Osteoblast (primary cell): Measurements from ENCODE around the gene EXOC1. TPM values are rescaled to one million over a fixed set of nuclear protein-coding genes. Genes with fewer than 3 reads are reported as not detected.

Experiments used
- DNase-seq: peaks from one replicate; pipeline ENCODE4 v3.0.0; 2011; ENCODE audit warnings: low spot score, mixed read lengths; ENCODE audit not compliant: insufficient read length; ENCODE audit errors: missing footprints
- H2AFZ ChIP-seq: 2 replicates; pipeline ENCODE4 v1.6.0; 2011; ENCODE audit warnings: mild to moderate bottlenecking, low read length
- H3K27ac ChIP-seq: 2 replicates; pipeline ENCODE4 v1.5.1; 2011; ENCODE audit warnings: mild to moderate bottlenecking, low read depth, low read length, moderate library complexity
- H3K27me3 ChIP-seq: 2 replicates; pipeline ENCODE4 v1.6.0; 2012; ENCODE audit warnings: mild to moderate bottlenecking, control low read depth, inconsistent platforms, low read length, moderate library complexity; ENCODE audit not compliant: insufficient read depth
- H3K36me3 ChIP-seq: 2 replicates; pipeline ENCODE4 v1.5.1; 2011; ENCODE audit warnings: mild to moderate bottlenecking, low read length, control low read depth, moderate library complexity; ENCODE audit not compliant: insufficient read depth
- H3K4me1 ChIP-seq: 2 replicates; pipeline ENCODE4 v1.5.1; 2011; ENCODE audit warnings: mild to moderate bottlenecking, low read length, control low read depth, moderate library complexity; ENCODE audit not compliant: insufficient read depth
- H3K4me2 ChIP-seq: 2 replicates; pipeline ENCODE4 v1.6.0; 2011; ENCODE audit warnings: mild to moderate bottlenecking, low read length; ENCODE audit not compliant: insufficient read depth
- H3K4me3 ChIP-seq: fragments of 200-600 bp; sonication (generic); 3 replicates; pipeline ENCODE4 v1.5.1; 2012; ENCODE audit warnings: mild to moderate bottlenecking, low read length, inconsistent platforms; ENCODE audit not compliant: insufficient read depth
- H3K79me2 ChIP-seq: 2 replicates; pipeline ENCODE4 v1.6.0; 2012; ENCODE audit warnings: mild to moderate bottlenecking, low read length, control low read depth, inconsistent platforms; ENCODE audit not compliant: insufficient read depth
- H3K9me3 ChIP-seq: 2 replicates; pipeline ENCODE4 v1.5.1; 2011; ENCODE audit warnings: low read depth, low read length, control low read depth
- H4K20me1 ChIP-seq: 2 replicates; pipeline ENCODE4 v1.6.0; 2012; ENCODE audit warnings: mild to moderate bottlenecking, low read length, control low read depth; ENCODE audit not compliant: insufficient read depth
- total RNA-seq: library from RNA; depleted of rRNA; stranded (reverse); fragments of >200 nt; gene quantifications from 2 replicates; pipeline ENCODE4 v1.2.3, GENCODE V29; 2012
- TF ChIP-seq, protein P1 (sequence below): IDR thresholded peaks from 2 replicates; pipeline ENCODE4 v1.5.1; 2011; ENCODE audit warnings: mild to moderate bottlenecking, low read depth, low read length, moderate library complexity; ENCODE audit errors: extremely low read depth

Gene EXOC1
- total RNA-seq, 1 donor: 48.9 TPM

- TF ChIP-seq, protein P1, sequence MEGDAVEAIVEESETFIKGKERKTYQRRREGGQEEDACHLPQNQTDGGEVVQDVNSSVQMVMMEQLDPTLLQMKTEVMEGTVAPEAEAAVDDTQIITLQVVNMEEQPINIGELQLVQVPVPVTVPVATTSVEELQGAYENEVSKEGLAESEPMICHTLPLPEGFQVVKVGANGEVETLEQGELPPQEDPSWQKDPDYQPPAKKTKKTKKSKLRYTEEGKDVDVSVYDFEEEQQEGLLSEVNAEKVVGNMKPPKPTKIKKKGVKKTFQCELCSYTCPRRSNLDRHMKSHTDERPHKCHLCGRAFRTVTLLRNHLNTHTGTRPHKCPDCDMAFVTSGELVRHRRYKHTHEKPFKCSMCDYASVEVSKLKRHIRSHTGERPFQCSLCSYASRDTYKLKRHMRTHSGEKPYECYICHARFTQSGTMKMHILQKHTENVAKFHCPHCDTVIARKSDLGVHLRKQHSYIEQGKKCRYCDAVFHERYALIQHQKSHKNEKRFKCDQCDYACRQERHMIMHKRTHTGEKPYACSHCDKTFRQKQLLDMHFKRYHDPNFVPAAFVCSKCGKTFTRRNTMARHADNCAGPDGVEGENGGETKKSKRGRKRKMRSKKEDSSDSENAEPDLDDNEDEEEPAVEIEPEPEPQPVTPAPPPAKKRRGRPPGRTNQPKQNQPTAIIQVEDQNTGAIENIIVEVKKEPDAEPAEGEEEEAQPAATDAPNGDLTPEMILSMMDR: no peak
- Histone ChIP-seq H2AFZ (no peak overlapping the region), H3K9me3 (peaks cover 2% of the 10 kb centered on the region), H3K27me3 (no peaks in the 10 kb centered on the region), H3K36me3 (no peaks in the 10 kb centered on the region), H3K79me2 (peaks cover 12% of the 10 kb centered on the region), H3K4me2 (no peak overlapping the region), H3K4me1 (peaks cover under 1% of the 10 kb centered on the region), H3K27ac (no peak overlapping the region), H3K4me3 (no peak overlapping the region), H4K20me1 (no peaks in the 10 kb centered on the region)
- no peak for DNase-seq
Observed at GRCh38 chr4:55941881-55942396, 88.5 kb downstream of the EXOC1 start.

- H4K20me1 ChIP-seq: no peaks in the 10 kb centered on the region
- no peaks in the 10 kb centered on the region for H3K9me3 ChIP-seq
- peak overlapping the region; percentile 93 for H3K4me2 ChIP-seq
- peaks cover 3% of the 10 kb centered on the region for H3K36me3 ChIP-seq
- H3K79me2 ChIP-seq: peaks cover 40% of the 10 kb centered on the region
- H3K27ac ChIP-seq: peak overlapping the region; percentile 92
- peak overlapping the region; percentile 78 for H3K4me3 ChIP-seq
- DNase-seq: no peak
- H3K4me1 ChIP-seq: peaks cover 24% of the 10 kb centered on the region
- H3K27me3 ChIP-seq: no peaks in the 10 kb centered on the region
- TF ChIP-seq, protein P1: no peak
- peak overlapping the region; percentile 91 for H2AFZ ChIP-seq
Observed at GRCh38 chr4:55947254-55947882, 93.9 kb downstream of the EXOC1 start.

DNA sequence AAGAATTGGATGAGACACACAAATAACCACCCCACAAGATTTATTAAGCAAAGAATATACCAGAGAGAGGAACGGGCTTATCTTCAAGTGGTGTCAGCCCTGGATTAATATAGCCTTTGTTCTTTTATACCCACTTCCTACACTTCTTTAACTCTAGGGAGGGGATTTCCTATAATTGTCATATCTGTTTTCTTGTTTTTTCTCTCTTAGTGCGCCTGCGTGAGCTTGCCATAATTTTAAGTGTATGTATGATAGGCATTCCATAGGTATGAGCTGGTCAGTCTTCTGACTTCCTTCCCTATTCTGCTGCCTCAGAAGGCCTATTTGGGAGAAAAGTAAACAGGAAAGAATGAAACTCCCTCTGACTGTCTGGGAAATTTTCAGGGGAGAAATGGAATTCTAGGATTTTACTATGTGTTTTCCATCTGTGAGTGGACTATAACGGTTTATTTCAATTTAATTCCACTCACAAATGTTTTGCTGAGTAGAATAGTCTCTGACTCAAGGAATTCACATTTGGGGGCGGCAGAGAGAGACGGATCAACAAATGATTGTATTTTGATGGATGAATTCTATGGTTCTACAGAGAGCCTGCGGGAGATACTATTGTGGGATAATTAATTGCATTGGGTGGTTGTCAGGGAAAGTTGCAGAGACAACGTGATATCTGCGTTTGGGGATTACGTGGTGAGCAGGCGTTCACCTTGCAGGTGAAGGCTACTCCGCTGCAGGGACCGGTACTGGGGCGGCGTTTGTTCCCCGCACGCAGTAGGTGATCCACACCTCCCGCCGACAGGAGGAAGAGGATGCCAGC, 94.7 kb downstream of the EXOC1 start:
- H3K4me3 ChIP-seq: peak overlapping the region; percentile 78
- H4K20me1 ChIP-seq: no peaks in the 10 kb centered on the region
- no peaks in the 10 kb centered on the region for H3K9me3 ChIP-seq
- peak overlapping the region; percentile 91 for H2AFZ ChIP-seq
- H3K36me3 ChIP-seq: peaks cover 6% of the 10 kb centered on the region
- peaks cover 24% of the 10 kb centered on the region for H3K4me1 ChIP-seq
- H3K79me2 ChIP-seq: peaks cover 44% of the 10 kb centered on the region
- TF ChIP-seq, protein P1: no peak
- peak; percentile 81 for DNase-seq
- H3K27ac ChIP-seq: peak overlapping the region; percentile 92
- peak overlapping the region; percentile 93 for H3K4me2 ChIP-seq
- H3K27me3 ChIP-seq: no peaks in the 10 kb centered on the region
